Measurements from ENCODE around the gene MUSTN1.

DNA sequence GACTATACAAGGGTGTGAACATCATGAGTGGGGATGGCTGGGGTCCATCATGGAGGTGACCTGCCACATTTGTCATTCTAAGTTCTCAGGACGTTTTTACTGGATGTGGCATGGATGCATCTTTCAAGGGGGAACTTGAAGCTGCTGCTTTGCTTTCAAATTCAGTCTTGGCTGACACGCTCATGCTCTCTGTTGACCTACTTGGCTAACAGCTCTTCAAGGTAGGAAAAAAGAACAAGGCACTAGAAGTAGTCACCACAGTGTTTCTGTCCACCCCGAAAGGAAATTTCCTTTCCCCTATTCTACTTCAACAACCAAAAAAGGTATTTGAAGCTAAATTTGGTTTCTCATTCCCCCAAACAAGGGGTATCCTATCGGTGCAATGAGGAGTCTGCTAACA is 47.6 kb upstream of the MUSTN1 start:
- no peak for TF ChIP-seq POLR2A (IDR thresholded peaks at IDR 0.05)
- TF ChIP-seq, protein P1, sequence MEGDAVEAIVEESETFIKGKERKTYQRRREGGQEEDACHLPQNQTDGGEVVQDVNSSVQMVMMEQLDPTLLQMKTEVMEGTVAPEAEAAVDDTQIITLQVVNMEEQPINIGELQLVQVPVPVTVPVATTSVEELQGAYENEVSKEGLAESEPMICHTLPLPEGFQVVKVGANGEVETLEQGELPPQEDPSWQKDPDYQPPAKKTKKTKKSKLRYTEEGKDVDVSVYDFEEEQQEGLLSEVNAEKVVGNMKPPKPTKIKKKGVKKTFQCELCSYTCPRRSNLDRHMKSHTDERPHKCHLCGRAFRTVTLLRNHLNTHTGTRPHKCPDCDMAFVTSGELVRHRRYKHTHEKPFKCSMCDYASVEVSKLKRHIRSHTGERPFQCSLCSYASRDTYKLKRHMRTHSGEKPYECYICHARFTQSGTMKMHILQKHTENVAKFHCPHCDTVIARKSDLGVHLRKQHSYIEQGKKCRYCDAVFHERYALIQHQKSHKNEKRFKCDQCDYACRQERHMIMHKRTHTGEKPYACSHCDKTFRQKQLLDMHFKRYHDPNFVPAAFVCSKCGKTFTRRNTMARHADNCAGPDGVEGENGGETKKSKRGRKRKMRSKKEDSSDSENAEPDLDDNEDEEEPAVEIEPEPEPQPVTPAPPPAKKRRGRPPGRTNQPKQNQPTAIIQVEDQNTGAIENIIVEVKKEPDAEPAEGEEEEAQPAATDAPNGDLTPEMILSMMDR (IDR thresholded peaks at IDR 0.05) = no peak

Measured in lower leg skin (tissue), 3 donors.